B cell (primary cell): ENCODE results near the gene MTUS2. TPM values are rescaled to one million over a fixed set of nuclear protein-coding genes. Genes with fewer than 3 reads are reported as not detected.

Source experiments
- ATAC-seq: fragments of 200-7000 bp; cut with Tn5 transposase; one replicate; pipeline ENCODE4 v1.10.0; 2021; ENCODE audit warnings: low read depth, mild to moderate bottlenecking, moderate number of reproducible peaks, moderate library complexity
- CTCF ChIA-PET: fragments of 350-600 bp; sonication (Branson Sonifier 250); formaldehyde crosslinking; loops from one replicate; lab custom pipeline; 2021; ENCODE audit warnings: antibody characterized with exemption, inconsistent platforms; lab: Charles Lee
- POLR2A ChIA-PET: fragments of 350-600 bp; sonication (Branson Sonifier 250); formaldehyde crosslinking; loops from one replicate; lab custom pipeline; 2021; ENCODE audit warnings: antibody characterized with exemption; lab: Charles Lee
- DNase-seq: peaks from one replicate; pipeline ENCODE4 v3.0.0; 2013
- H2AFZ ChIP-seq: 2 replicates; pipeline ENCODE4 v1.6.1; 2012; ENCODE audit warnings: mild to moderate bottlenecking, low read depth, low read length; ENCODE audit not compliant: insufficient read depth, poor library complexity, severe bottlenecking
- H3K27ac ChIP-seq, 2 donors: 1 replicate in 1 of 2; 2 replicates in 1 of 2; pipeline ENCODE4 v1.5.1; 2012 to 2013; ENCODE audit warnings: low read length in 2 of 2, mild to moderate bottlenecking in 2 of 2, moderate library complexity in 1 of 2
- H3K27me3 ChIP-seq, 4 experiments: fragments of 200-600 bp in 1 of 4; sonication (generic) in 1 of 4; replicated peaks in 1 of 4; 1 replicate in 2 of 4; 2 replicates in 2 of 4; pipeline versions ENCODE4 v1.6.1 to v1.7.0; 2013 to 2016; ENCODE audit warnings: low read length in 3 of 4, mild to moderate bottlenecking in 2 of 4, mixed read lengths in 1 of 4, moderate library complexity in 1 of 4; ENCODE audit not compliant: insufficient read depth in 4 of 4, control insufficient read depth in 3 of 4; ENCODE audit errors: control extremely low read depth in 1 of 4
- H3K36me3 ChIP-seq, 2 experiments: replicated peaks in 1 of 2; 1 replicate in 1 of 2; 2 replicates in 1 of 2; pipeline versions ENCODE4 v1.6.1 to v1.7.1; 2013; ENCODE audit warnings: low read length in 1 of 2; ENCODE audit not compliant: insufficient read depth in 2 of 2, control insufficient read depth in 1 of 2; ENCODE audit errors: control extremely low read depth in 1 of 2, extremely low read depth in 1 of 2
- H3K4me1 ChIP-seq, 2 donors: fragments of 200-600 bp in 1 of 2; sonication (generic) in 1 of 2; 1 replicate in 1 of 2; 2 replicates in 1 of 2; pipeline versions ENCODE4 v1.5.1 to v1.6.1; 2013 to 2017; ENCODE audit warnings: low read length in 2 of 2; ENCODE audit not compliant: control insufficient read depth in 2 of 2, insufficient read depth in 2 of 2
- H3K4me2 ChIP-seq: replicated peaks from 2 replicates; pipeline ENCODE3; 2012; ENCODE audit warnings: mild to moderate bottlenecking, low read depth, low read length; ENCODE audit not compliant: poor library complexity, severe bottlenecking
- H3K4me3 ChIP-seq, 5 experiments: fragments of 200-600 bp in 1 of 5; sonication (generic) in 1 of 5; 1 replicate in 3 of 5; 2 replicates in 2 of 5; pipeline versions ENCODE4 v1.5.1 to v1.7.0; 2011 to 2016; ENCODE audit warnings: low read length in 4 of 5, mild to moderate bottlenecking in 4 of 5, low read depth in 2 of 5, control low read depth in 1 of 5, moderate library complexity in 1 of 5; ENCODE audit not compliant: insufficient read depth in 1 of 5; ENCODE audit errors: control extremely low read depth in 1 of 5, extremely low read depth in 1 of 5
- H3K79me2 ChIP-seq: fragments of 200-600 bp; sonication (generic); one replicate; pipeline ENCODE4 v1.6.0; 2016; ENCODE audit warnings: low read length; ENCODE audit not compliant: control insufficient read depth, insufficient read depth
- H3K9ac ChIP-seq: fragments of 200-600 bp; sonication (generic); 2 replicates; pipeline ENCODE4 v1.6.1; 2017; ENCODE audit warnings: mild to moderate bottlenecking, low read length, moderate library complexity
- H3K9me3 ChIP-seq, 3 donors: one replicate each; pipeline versions ENCODE4 v1.6.1 to v1.7.1; 2013; ENCODE audit warnings: low read length in 2 of 3; ENCODE audit not compliant: control insufficient read depth in 2 of 3, insufficient read depth in 1 of 3; ENCODE audit errors: control extremely low read depth in 1 of 3
- H4K20me1 ChIP-seq: 2 replicates; pipeline ENCODE4 v1.6.0; 2012; ENCODE audit warnings: mild to moderate bottlenecking, low read length; ENCODE audit not compliant: insufficient read depth, control insufficient read depth, poor library complexity, severe bottlenecking
- H3K27ac Mint-ChIP-seq: one replicate; pipeline ENCODE4 v1.8.0; 2021; ENCODE audit warnings: mixed read lengths
- H3K27me3 Mint-ChIP-seq: one replicate; pipeline ENCODE4 v1.8.0; 2021; ENCODE audit warnings: mixed read lengths
- H3K4me1 Mint-ChIP-seq: one replicate; pipeline ENCODE4 v1.8.0; 2021; ENCODE audit warnings: mixed read lengths
- H3K4me3 Mint-ChIP-seq: one replicate; pipeline ENCODE4 v1.8.0; 2021; ENCODE audit warnings: mixed read lengths
- H3K9me3 Mint-ChIP-seq: one replicate; pipeline ENCODE4 v1.8.0; 2022; ENCODE audit warnings: mixed read lengths; ENCODE audit not compliant: insufficient read depth
- EZH2 ChIP-seq: IDR thresholded peaks from 2 replicates; pipeline ENCODE4 v1.6.1; 2012; ENCODE audit warnings: borderline replicate concordance, low read depth, mild to moderate bottlenecking, moderate library complexity, low read length; ENCODE audit not compliant: insufficient read depth, poor library complexity, severe bottlenecking
- WGBS: methylation state at CpG from one replicate; pipeline ENCODE4 v1.1.5; 2013; ENCODE audit warnings: missing lambda C conversion rate; ENCODE audit not compliant: insufficient coverage; 5-methylcytosine and 5-hydroxymethylcytosine counted together
- intact Hi-C: fragments of 100-400 bp; cut with micrococcal nuclease; formaldehyde crosslinking; loops from one replicate; pipeline ENCODE4 v1.10.0; 2022
- polyA plus RNA-seq: library from polyadenylated mRNA; depleted of rRNA; stranded (reverse); fragments of >200 nt; gene quantifications from 2 replicates; pipeline ENCODE4 v1.2.3, GENCODE V29; 2012
- total RNA-seq, 2 donors: library from RNA; stranded (reverse); fragments of 120-200 nt in 1 of 2; gene quantifications; 1 replicate in 1 of 2; 2 replicates in 1 of 2; pipeline versions ENCODE4 v1.2.3 to v1.2.4, GENCODE V29; 2013 to 2022
- TF ChIP-seq, protein P1 (sequence below): fragments of 200-600 bp; IDR thresholded peaks from one replicate; pipeline ENCODE4 v1.8.0; 2022; ENCODE audit warnings: antibody characterized with exemption, mild to moderate bottlenecking

The MTUS2 gene
- total and polyA plus RNA-seq, 2 donors (not counting 1 experiment from before 2014, with no cell fraction given) = 0.12 TPM; not detected in 1

- intact Hi-C loops = no loop called here
- Mint-ChIP-seq H3K27ac (no peak overlapping the region), H3K4me1 (no peaks in the 10 kb centered on the region), H3K9me3 (no peaks in the 10 kb centered on the region), H3K27me3 (peaks cover 9% of the 10 kb centered on the region), H3K4me3 (no peak overlapping the region)
- no peaks in the 10 kb centered on the region for H3K27me3 ChIP-seq
- no peaks in the 10 kb centered on the region for H3K79me2 ChIP-seq
- H3K36me3 ChIP-seq = no peaks in the 10 kb centered on the region
- DNase-seq (no peak), ATAC-seq (no peak)
- ChIA-PET CTCF (no interaction called here), POLR2A (no interaction called here)
- H3K9ac ChIP-seq = no peak overlapping the region
- no peak overlapping the region for H3K4me3 ChIP-seq
- H3K9me3 ChIP-seq = no peaks in the 10 kb centered on the region
- no peaks in the 10 kb centered on the region for H4K20me1 ChIP-seq
- TF ChIP-seq, protein P1, sequence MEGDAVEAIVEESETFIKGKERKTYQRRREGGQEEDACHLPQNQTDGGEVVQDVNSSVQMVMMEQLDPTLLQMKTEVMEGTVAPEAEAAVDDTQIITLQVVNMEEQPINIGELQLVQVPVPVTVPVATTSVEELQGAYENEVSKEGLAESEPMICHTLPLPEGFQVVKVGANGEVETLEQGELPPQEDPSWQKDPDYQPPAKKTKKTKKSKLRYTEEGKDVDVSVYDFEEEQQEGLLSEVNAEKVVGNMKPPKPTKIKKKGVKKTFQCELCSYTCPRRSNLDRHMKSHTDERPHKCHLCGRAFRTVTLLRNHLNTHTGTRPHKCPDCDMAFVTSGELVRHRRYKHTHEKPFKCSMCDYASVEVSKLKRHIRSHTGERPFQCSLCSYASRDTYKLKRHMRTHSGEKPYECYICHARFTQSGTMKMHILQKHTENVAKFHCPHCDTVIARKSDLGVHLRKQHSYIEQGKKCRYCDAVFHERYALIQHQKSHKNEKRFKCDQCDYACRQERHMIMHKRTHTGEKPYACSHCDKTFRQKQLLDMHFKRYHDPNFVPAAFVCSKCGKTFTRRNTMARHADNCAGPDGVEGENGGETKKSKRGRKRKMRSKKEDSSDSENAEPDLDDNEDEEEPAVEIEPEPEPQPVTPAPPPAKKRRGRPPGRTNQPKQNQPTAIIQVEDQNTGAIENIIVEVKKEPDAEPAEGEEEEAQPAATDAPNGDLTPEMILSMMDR = no peak
- no peak for TF ChIP-seq EZH2
- H2AFZ ChIP-seq = no peak overlapping the region
- WGBS = 90% methylated on average over 8 of the region's 11 CpGs
- H3K4me1 ChIP-seq = no peaks in the 10 kb centered on the region
- H3K4me2 ChIP-seq = no peak overlapping the region
- no peak overlapping the region for H3K27ac ChIP-seq
Measured at GRCh38 chr13:28958018-28958417, 137.9 kb downstream of the MTUS2 start.

DNA sequence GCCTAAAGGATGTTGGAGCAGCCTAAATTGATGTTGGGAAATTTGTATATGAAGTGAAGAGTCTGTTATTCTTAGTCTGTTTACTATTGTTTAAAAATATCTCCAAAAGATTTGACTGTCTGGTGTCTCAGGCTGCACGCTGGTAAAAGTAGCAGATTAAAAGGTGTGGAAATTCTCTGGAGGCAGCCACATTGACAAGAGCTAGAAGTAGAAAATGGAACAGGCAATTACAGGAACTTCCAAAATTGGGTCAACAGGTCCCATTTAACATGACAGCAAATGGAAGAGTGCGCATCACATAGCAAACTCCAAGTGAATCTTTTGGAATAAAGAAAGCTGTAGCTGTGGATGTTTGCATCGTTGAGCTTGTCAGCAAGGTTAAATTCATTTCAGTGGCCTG lies 138.3 kb downstream of the MTUS2 start:
- Histone ChIP-seq H3K27me3 (no peaks in the 10 kb centered on the region), H3K4me3 (no peak overlapping the region), H4K20me1 (no peaks in the 10 kb centered on the region), H3K27ac (no peak overlapping the region), H3K4me2 (no peak overlapping the region), H3K9ac (no peak overlapping the region), H3K36me3 (no peaks in the 10 kb centered on the region), H3K4me1 (no peaks in the 10 kb centered on the region), H3K79me2 (no peaks in the 10 kb centered on the region), H3K9me3 (no peaks in the 10 kb centered on the region), H2AFZ (no peak overlapping the region)
- POLR2A ChIA-PET = no interaction called here
- Mint-ChIP-seq H3K27me3 (peaks cover 10% of the 10 kb centered on the region), H3K9me3 (no peaks in the 10 kb centered on the region), H3K4me1 (no peaks in the 10 kb centered on the region), H3K27ac (no peak overlapping the region), H3K4me3 (no peak overlapping the region)
- CTCF ChIA-PET = no interaction called here
- TF ChIP-seq, protein P1 = no peak
- no peak for TF ChIP-seq EZH2
- DNase-seq (no peak), ATAC-seq (no peak)
- no CpG with 5 or more reads among the region's 3 CpGs for WGBS
- intact Hi-C loops = no loop called here
